GM12865 (cell line): ENCODE measurements around the gene KIAA1217.

Experiments
- DNase-seq: peaks from one replicate; pipeline ENCODE4 v3.0.0; 2010; ENCODE audit warnings: low read depth
- H3K4me3 ChIP-seq: 2 replicates; pipeline ENCODE4 v1.5.1; 2011; ENCODE audit warnings: mild to moderate bottlenecking, low read depth, low read length, control low read depth
- CTCF ChIP-seq: IDR thresholded peaks from 2 replicates; pipeline ENCODE4 v1.5.1; 2011; ENCODE audit warnings: low read length, control low read depth, low read depth, inconsistent platforms; ENCODE audit not compliant: insufficient read depth; ENCODE audit errors: missing control alignments

Gene KIAA1217

GRCh38 chr10:24208661-24209431 is at the start of gene KIAA1217:
TSS of gene KIAA1217 (plus strand) at chr10:24209138. CDS start at chr10:24209194, 56 bp downstream.
- no peak for TF ChIP-seq CTCF
- peak within 1 kb of the TSS; percentile 56 for H3K4me3 ChIP-seq
- peak; percentile 26 for DNase-seq

GRCh38 chr10:24162206-24162985 is 46.5 kb upstream of the KIAA1217 start:
- no peak for TF ChIP-seq CTCF
- H3K4me3 ChIP-seq: no peak overlapping the region
- no peak for DNase-seq

- H3K4me3 ChIP-seq: no peak overlapping the region
- DNase-seq: no peak
- no peak for TF ChIP-seq CTCF
These were observed 45.5 kb upstream of the KIAA1217 start for GRCh38 chr10:24163485-24163884.

GRCh38 chr10:24168258-24169170 is 40.4 kb upstream of the KIAA1217 start:
- no peak for TF ChIP-seq CTCF
- no peak for DNase-seq
- H3K4me3 ChIP-seq: no peak overlapping the region

GRCh38 chr10:24170199-24170598 is 38.7 kb upstream of the KIAA1217 start:
- no peak overlapping the region for H3K4me3 ChIP-seq
- no peak for TF ChIP-seq CTCF
- no peak for DNase-seq

- no peak overlapping the region for H3K4me3 ChIP-seq
- TF ChIP-seq CTCF: no peak
- DNase-seq: no peak
These were observed 36.0 kb upstream of the KIAA1217 start for GRCh38 chr10:24172909-24173308.
